NCI-H2107 treated with DMSO at 0.1 percent for 48 hours (cell line): ENCODE data around the gene SLC6A13.
"Not testable (repeated sequence)": the region's sequence is repeated elsewhere in the genome, so short reads cannot be mapped to it uniquely, and the experiment has no call there.

Source experiments
- DNase-seq: peaks from one replicate; lab custom pipeline; 2025; ENCODE audit not compliant: unreplicated experiment; lab: John Stamatoyannopoulos, UW

The SLC6A13 gene

DNA sequence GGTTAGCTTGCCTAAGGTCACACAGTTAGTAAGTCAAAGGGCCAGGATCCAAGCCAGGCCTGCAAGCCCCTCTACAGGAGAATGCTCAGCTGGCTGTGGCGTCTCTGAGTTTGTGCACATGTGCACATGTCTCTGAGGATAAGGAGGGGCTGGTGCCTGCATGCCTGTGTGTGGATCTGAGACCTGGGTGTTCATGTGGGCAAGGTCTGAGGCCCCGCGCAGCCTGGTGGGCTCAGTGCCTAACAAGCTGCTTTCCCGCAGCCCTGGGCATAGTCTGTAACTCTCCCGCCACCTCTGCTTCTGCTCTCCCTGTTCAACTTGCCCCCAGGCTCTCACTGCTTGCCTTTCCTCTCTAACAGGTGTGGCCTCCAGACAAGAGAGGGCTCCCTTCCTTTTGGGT is 44.4 kb downstream of the SLC6A13 start:
- DNase-seq = no peak

DNA sequence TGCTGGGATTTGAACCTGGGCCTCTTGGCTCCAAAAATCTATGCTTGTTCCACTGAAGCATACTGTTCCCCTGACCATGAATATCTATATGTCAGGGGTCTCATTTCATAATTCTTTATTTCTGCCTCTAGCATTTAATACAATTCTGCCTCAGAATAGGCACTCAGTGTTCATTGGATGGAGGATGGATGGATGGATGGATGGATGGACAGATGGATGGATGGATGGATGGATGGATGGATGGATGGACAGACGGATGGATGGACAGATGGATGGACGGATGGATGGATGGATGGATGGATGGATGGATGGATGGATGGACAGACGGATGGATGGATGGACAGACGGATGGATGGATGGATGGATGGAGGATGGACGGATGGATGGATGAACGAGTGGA is 45.6 kb downstream of the SLC6A13 start:
- DNase-seq = not testable (repeated sequence)

GRCh38 chr12:215116-215515 is 47.5 kb downstream of the SLC6A13 start:
- no peak for DNase-seq

DNA sequence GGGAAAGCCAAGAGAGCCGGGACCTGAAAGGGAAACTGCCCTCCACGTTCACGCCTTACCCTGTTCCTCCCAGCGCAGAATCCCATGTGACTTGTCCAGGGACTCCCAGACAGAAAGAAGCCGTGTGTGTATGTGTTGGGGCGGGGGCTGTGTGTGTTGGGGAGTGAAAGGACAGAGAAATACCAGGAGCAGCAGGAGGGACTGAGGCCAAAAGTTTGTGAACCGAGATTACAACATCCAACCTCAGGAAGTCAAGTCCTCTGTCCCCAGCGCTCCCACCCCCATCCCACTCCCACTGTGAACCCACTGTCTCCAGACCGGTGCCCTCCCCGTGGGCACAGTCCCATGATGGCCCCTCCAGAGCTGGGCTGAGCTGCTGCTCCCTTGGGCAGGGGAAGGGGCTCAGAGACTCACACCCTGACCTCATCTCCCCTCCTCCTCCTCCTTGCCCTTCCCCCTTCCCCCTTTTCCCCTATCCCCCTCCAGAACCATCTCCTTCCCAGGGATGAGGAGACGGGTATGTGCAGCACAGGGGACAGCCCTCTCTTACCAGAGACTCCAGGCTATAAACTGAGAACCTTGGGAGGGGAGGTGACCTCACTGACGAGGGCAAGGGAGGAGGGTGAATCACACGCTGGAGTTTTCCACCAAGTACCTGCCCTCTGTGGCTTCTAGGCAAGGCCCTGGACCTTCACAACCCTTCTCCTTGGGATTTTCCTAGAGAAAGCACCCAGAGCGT is 48.5 kb downstream of the SLC6A13 start, which contains the start of gene SLC6A12:
SLC6A12 (minus strand) TSS at position 155 of the 739 bp plus-strand sequence. CDS start 4,171 bp downstream, outside the sequence.
- no peak for DNase-seq

- no peak for DNase-seq
Observed at GRCh38 chr12:213527-213932, 49.1 kb downstream of the SLC6A13 start.

DNA sequence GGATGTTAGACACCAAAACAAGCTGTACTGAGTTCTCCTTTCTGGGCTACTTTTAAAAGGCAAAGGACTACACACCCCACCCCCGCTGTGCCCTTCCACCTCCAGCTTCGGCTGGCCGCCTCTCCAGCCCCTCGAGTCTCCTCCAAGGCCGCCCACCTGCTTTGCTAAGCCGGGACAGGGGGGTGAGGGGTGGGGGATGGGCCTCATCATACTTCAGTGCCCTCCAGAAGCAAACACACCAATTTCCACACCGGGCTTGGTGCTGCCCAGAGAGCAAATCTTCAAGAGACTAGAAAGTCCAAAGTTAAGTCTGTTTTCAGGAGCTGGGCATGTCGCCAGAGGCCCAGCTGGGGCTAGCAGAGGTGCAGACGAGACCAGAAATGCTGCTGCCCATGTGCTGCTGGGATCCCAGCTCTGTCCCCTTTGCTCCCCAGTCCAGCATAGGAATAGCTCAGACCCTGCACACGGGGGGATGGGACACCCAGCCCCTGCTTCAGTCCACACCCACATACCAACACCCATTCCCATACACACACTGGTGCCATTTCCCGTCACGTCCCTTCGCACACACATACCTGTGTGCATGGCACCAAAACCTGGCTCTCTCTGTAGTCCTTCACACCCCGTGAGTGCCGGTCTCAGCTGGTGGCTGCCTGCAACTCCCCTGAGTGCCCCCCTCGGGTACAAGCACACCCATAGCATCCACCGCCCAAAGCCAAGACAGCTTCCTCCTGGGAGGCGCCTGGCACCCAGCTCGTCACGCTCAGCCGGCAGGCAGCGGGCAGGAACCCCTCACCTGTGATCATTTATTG is 49.7 kb downstream of the SLC6A13 start:
- peak; percentile 8 for DNase-seq

GRCh38 chr12:212415-212714 is 50.3 kb downstream of the SLC6A13 start:
- no peak for DNase-seq

GRCh38 chr12:211639-212414 is 50.8 kb downstream of the SLC6A13 start:
- no peak for DNase-seq

GRCh38 chr12:211142-211465 is 51.5 kb downstream of the SLC6A13 start:
- DNase-seq = no peak

DNA sequence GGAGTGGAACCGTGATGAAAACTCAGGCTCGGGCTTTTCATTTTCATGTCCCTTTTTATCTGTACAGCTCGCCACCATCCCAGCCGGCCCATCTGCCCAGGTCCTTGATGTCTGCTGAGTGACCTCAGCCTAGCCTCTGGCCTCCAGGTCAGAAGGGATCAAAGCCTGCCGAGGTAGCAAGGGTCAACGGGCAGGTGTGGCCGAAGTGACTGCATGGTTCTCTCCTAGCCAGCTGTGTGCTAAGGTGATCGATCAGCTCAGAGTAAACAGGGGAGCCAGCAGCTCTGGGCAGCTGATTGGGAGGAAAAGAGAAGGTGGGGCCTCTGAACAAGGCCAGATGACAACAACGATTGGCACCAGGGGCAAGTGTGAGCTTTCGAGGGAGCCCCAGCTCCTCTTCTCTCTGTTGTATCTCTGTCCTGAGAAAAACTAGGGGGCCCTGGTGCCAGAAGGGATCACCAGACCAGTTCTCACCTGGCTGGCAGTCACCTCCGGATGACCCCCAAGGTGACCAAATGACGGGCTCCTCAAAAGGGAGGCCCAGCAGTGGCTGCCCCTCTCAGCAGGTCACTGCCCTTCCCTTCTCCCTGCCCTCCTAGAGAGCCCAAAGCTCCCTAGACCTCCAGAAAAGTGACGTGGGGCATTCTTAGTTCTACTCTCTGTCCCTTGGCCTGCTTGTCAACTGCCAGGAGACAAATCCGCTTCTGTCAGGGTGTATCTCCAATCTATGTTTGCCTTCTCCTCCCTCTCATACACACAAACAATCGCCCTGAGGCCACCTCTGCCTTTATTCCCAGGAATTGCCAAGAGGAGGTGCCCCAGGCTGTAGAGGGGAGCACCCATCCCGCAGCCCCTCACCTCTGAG is 52.1 kb downstream of the SLC6A13 start:
- no peak for DNase-seq

GRCh38 chr12:209851-210250 is 52.8 kb downstream of the SLC6A13 start:
- no peak for DNase-seq

- no peak for DNase-seq
Observed at GRCh38 chr12:209246-209645, 53.4 kb downstream of the SLC6A13 start.

DNA sequence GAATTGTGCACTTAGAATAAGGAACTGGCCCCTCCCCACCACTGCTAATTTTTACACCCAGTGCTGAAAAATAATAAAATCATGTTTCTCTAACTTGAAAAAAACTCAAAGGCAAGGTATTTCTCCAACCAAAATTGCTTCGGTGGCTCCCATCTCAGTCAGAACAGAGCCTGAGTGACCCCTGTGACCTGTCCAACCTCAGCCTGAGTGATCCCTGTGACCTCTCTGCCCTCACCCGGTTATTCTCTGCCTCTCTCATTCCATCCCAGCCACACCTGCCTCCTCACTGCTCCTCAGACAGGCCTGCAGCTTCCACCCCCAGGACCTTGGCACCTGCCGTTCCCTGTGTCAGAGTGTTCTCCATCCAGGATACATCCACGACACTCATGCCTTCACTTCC is 53.8 kb downstream of the SLC6A13 start:
- DNase-seq = no peak

DNA sequence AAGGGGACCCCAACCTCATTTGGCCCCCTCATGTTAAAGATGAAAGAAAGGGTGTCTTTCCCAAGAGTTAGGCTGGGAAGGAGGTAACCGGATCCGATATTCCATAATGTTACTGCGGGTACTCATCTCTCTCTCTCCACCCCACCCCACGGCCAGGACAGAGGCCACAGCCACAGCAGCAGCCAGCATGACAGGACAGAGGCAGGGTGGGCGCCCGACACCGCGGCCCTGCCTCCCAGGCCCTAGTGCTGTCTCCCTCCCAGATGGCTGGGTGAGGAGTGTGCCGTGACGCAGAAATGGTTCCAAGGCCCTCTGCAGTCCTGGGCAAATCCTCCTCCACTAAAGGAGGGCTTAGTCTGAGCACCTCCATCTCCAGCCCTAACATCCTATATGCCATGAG is 54.8 kb downstream of the SLC6A13 start:
- no peak for DNase-seq

DNA sequence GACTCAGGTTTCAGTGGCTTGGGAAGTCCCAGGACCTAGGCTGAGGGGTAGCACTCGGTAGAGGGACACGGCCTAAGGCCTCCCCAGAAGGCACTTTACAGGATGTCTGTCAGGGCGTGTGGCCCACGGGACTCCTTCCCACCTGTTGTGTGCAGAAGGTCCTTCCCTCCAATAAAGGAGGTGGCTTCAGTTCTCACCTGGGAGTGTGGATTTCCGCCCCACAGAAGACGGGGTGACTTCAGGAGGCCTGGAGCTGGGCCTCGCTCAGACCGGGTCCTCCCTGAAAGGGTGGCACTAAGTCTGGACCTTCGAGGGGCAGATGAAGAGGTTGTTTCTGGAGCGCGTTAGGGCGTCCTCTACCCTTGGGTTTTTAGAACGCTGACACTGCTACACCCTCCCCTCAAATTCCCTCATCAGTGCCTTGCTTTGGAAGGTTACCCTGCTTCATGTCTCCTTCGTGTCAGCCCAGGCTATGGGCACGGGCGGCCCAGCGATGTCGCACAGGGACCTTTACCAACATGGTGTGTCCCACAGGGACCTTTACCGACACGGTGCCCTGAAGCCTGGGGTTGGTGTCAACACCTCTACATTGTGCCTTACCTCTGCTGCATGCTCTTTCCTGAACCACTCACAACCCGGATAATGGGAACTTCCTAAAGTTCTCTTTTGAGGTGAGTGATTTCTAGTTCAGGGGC is 55.7 kb downstream of the SLC6A13 start:
- DNase-seq = no peak

GRCh38 chr12:205026-205425 is 57.6 kb downstream of the SLC6A13 start:
- DNase-seq = no peak

DNA sequence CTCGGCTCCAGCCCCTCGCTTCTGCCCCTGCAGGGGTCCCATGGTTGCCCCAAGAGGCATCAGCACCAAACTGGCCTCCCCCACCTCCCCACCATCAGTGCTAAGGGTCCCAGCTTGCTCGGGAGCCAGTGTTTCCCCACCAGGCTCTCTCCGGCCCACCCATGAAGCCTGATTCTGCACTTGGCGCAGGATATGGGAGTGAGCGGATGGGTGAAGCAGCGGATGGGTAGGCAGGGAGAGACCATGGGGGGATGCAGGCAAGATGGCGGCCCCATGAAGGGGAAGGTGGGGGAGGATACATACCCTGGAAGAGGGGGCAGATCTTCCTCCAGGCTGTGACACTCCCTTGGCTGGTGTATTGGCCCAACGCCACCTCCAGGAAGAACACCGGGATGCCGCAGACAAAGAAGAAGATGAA is 58.4 kb downstream of the SLC6A13 start:
- no peak for DNase-seq

GRCh38 chr12:203462-204260 is 59.0 kb downstream of the SLC6A13 start:
- no peak for DNase-seq

GRCh38 chr12:203074-203461 is 59.6 kb downstream of the SLC6A13 start:
- DNase-seq = no peak
